ENCODE data around the gene TMEM158.

TMEM158 gene

DNA sequence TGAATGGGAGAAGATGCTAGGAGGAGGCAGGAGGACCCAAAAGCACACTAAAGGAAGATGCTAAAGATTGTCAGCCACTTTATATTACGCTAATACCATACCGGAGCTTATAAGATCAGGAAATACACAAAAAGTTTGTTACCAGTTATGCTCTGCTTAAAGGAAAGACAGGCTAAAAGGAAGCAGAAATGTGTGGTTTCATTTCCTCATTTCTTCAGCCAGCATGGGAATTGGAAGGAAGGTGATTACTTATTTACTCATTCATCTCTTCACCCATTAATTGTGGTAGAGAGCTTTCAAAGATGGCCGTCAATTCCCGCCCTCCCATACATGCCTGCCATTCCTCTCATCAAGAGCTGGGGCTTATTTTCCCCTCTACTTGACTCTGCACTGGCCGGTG, 26.7 kb upstream of the TMEM158 start:
- no peak for TF ChIP-seq CTCF (IDR thresholded peaks at IDR 0.05; ENCODE audit: unreplicated experiment in 3 of 3)
- Mint-ChIP-seq H3K36me3 (ENCODE audit: low read depth) (no peaks in the 10 kb centered on the region), H3K9me3 (no peaks in the 10 kb centered on the region), H3K27ac (no peak overlapping the region), H3K4me1 (no peaks in the 10 kb centered on the region), H3K27me3 (ENCODE audit: low read depth) (peaks cover 3% of the 10 kb centered on the region), H3K4me3 (no peak overlapping the region)

- no peak for TF ChIP-seq CTCF (IDR thresholded peaks at IDR 0.05; ENCODE audit: unreplicated experiment in 3 of 3)
- Mint-ChIP-seq H3K9me3 (no peaks in the 10 kb centered on the region), H3K36me3 (ENCODE audit: low read depth) (no peaks in the 10 kb centered on the region), H3K27ac (no peak overlapping the region), H3K27me3 (ENCODE audit: low read depth) (peaks cover 3% of the 10 kb centered on the region), H3K4me3 (no peak overlapping the region), H3K4me1 (no peaks in the 10 kb centered on the region)
Measured at GRCh38 chr3:45249391-45249790, 23.3 kb upstream of the TMEM158 start.

- H3K9me3 Mint-ChIP-seq, result no peaks in the 10 kb centered on the region
- no peak overlapping the region for H3K4me3 Mint-ChIP-seq
- no peak for TF ChIP-seq CTCF (IDR thresholded peaks at IDR 0.05; ENCODE audit: unreplicated experiment in 3 of 3)
- no peak overlapping the region for H3K27ac Mint-ChIP-seq
- peaks cover 14% of the 10 kb centered on the region for H3K27me3 Mint-ChIP-seq (ENCODE audit: low read depth)
- H3K36me3 Mint-ChIP-seq (ENCODE audit: low read depth), result no peaks in the 10 kb centered on the region
- no peaks in the 10 kb centered on the region for H3K4me1 Mint-ChIP-seq
Measured at GRCh38 chr3:45246241-45246640, 20.2 kb upstream of the TMEM158 start.

DNA sequence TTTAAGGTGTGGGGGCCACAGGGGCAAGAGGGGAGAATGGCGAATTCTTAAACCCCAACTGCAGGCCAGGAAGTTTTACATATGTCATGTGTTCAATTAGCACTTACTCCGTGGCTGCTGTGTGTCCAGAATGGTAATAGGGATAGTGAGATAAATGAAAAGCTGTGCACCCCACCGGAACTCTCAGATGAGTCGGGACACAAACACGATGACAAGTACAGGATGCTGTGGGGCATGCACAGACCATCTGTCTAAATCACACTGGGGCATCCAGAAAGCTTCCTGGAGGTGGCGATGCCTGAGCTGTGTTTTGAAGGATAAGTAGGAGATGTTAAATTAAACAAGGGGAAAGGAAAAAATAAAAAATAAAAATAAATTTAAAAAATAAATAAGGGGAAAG, 18.3 kb upstream of the TMEM158 start:
- no peaks in the 10 kb centered on the region for H3K9me3 Mint-ChIP-seq
- no peaks in the 10 kb centered on the region for H3K36me3 Mint-ChIP-seq (ENCODE audit: low read depth)
- no peak for TF ChIP-seq CTCF (IDR thresholded peaks at IDR 0.05; ENCODE audit: unreplicated experiment in 3 of 3)
- peaks cover 20% of the 10 kb centered on the region for H3K27me3 Mint-ChIP-seq (ENCODE audit: low read depth)
- no peaks in the 10 kb centered on the region for H3K4me1 Mint-ChIP-seq
- H3K27ac Mint-ChIP-seq, result no peak overlapping the region
- no peak overlapping the region for H3K4me3 Mint-ChIP-seq

DNA sequence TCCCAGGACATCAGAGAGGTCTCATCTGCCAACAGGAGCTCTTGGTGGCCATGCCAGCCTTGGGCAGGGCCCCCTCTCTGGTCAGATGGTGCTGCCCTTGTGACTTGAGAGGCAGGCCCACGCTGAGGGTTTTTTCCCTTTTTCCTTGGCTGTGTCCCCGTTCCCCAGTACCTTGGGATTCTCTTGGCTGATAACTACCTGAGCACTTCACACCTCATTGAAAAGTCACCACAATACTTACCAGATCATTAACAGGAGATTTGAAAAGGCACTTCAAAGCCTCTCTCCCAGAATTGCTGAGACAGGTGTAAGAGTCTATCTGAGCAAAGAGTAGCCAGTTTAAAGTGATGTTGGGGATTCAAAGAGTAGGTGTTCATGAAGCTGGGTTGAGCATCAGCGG, 15.1 kb upstream of the TMEM158 start:
- H3K4me3 Mint-ChIP-seq, result no peak overlapping the region

More for the DNA sequence above, 15.1 kb upstream of the TMEM158 start:
- Mint-ChIP-seq H3K4me1 (no peaks in the 10 kb centered on the region), H3K27me3 (ENCODE audit: low read depth) (peaks cover 20% of the 10 kb centered on the region), H3K27ac (no peak overlapping the region), H3K36me3 (ENCODE audit: low read depth) (no peaks in the 10 kb centered on the region), H3K9me3 (no peaks in the 10 kb centered on the region)
- no peak for TF ChIP-seq CTCF (IDR thresholded peaks at IDR 0.05; ENCODE audit: unreplicated experiment in 3 of 3)

Data from nephron (organoid).